ENCODE measurements around the gene HS3ST5.

- TF ChIP-seq, protein P1, sequence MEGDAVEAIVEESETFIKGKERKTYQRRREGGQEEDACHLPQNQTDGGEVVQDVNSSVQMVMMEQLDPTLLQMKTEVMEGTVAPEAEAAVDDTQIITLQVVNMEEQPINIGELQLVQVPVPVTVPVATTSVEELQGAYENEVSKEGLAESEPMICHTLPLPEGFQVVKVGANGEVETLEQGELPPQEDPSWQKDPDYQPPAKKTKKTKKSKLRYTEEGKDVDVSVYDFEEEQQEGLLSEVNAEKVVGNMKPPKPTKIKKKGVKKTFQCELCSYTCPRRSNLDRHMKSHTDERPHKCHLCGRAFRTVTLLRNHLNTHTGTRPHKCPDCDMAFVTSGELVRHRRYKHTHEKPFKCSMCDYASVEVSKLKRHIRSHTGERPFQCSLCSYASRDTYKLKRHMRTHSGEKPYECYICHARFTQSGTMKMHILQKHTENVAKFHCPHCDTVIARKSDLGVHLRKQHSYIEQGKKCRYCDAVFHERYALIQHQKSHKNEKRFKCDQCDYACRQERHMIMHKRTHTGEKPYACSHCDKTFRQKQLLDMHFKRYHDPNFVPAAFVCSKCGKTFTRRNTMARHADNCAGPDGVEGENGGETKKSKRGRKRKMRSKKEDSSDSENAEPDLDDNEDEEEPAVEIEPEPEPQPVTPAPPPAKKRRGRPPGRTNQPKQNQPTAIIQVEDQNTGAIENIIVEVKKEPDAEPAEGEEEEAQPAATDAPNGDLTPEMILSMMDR (IDR thresholded peaks at IDR 0.05), result no peak
- no peak for TF ChIP-seq POLR2A (IDR thresholded peaks at IDR 0.05)
Observed at GRCh38 chr6:114064862-114065261, 278.0 kb downstream of the HS3ST5 start.

Measured in thyroid gland (tissue), 4 donors.